OCI-LY7 (cell line): ENCODE data around the gene TMTC2. TPM values are rescaled to one million over a fixed set of nuclear protein-coding genes. Genes with fewer than 3 reads are reported as not detected.

ENCODE experiments used
- BruUV-seq: library from RNA; stranded (reverse); fragments of 400-500 nt; replicated peaks from 2 replicates; lab custom pipeline; 2021; lab: Mats Ljungman, UMichigan
- CTCF ChIA-PET: fragments of 300-600 bp; sonication (Branson Sonifier 250); formaldehyde crosslinking; loops from one replicate; lab custom pipeline; 2022; ENCODE audit warnings: antibody characterized with exemption; ENCODE audit not compliant: unreplicated experiment; lab: Charles Lee
- POLR2A ChIA-PET: fragments of 300-600 bp; sonication (Branson Sonifier 250); formaldehyde crosslinking; loops from one replicate; lab custom pipeline; 2022; ENCODE audit warnings: antibody characterized with exemption; lab: Charles Lee
- DNase-seq: peaks from one replicate; pipeline ENCODE4 v3.0.0-alpha.2; 2015; ENCODE audit warnings: low spot score
- H2AFZ ChIP-seq: fragments of 200-600 bp; sonication (generic), shearing (Covaris generic); 2 replicates; pipeline ENCODE4 v1.6.1; 2014; ENCODE audit warnings: mild to moderate bottlenecking, antibody characterized with exemption, low read length, moderate library complexity
- H3K27ac ChIP-seq: fragments of 200-600 bp; sonication (generic); 2 replicates; pipeline ENCODE4 v1.5.1; 2014; ENCODE audit warnings: mixed run types, low read depth, mild to moderate bottlenecking, moderate library complexity, low read length, inconsistent platforms; ENCODE audit not compliant: poor library complexity, severe bottlenecking
- H3K36me3 ChIP-seq: fragments of 200-600 bp; sonication (generic); 2 replicates; pipeline ENCODE4 v1.6.1; 2014; ENCODE audit warnings: mild to moderate bottlenecking, antibody characterized with exemption, low read length, moderate library complexity, mixed read lengths; ENCODE audit not compliant: insufficient read depth
- H3K4me1 ChIP-seq: fragments of 200-600 bp; sonication (generic); 2 replicates; pipeline ENCODE4 v1.5.1; 2014; ENCODE audit warnings: mild to moderate bottlenecking, low read length; ENCODE audit not compliant: insufficient read depth, poor library complexity, severe bottlenecking
- H3K4me2 ChIP-seq: fragments of 200-600 bp; sonication (generic); 2 replicates; pipeline ENCODE4 v1.6.1; 2014; ENCODE audit warnings: mild to moderate bottlenecking, low read length
- H3K4me3 ChIP-seq: fragments of 200-600 bp; sonication (generic); 2 replicates; pipeline ENCODE4 v1.5.1; 2014; ENCODE audit warnings: mild to moderate bottlenecking, low read depth, low read length; ENCODE audit not compliant: poor library complexity, severe bottlenecking
- H3K79me2 ChIP-seq: fragments of 200-600 bp; sonication (generic); 2 replicates; pipeline ENCODE4 v1.6.1; 2016; ENCODE audit warnings: low read depth, mild to moderate bottlenecking, low read length, moderate library complexity, mixed read lengths; ENCODE audit not compliant: insufficient read depth
- H3K9me2 ChIP-seq: fragments of 200-600 bp; sonication (generic); 2 replicates; pipeline ENCODE4 v1.6.1; 2016; ENCODE audit warnings: mild to moderate bottlenecking, low read length, mixed read lengths; ENCODE audit not compliant: insufficient read depth
- H3K9me3 ChIP-seq: fragments of 200-600 bp; sonication (generic); 2 replicates; pipeline ENCODE4 v1.6.1; 2014; ENCODE audit warnings: mild to moderate bottlenecking, mixed run types, low read length, mixed read lengths
- H4K20me1 ChIP-seq: fragments of 200-600 bp; sonication (generic); 2 replicates; pipeline ENCODE4 v1.6.1; 2014; ENCODE audit warnings: mild to moderate bottlenecking, antibody characterized with exemption, low read length, moderate library complexity, mixed read lengths; ENCODE audit not compliant: insufficient read depth
- EZH2phosphoT487 ChIP-seq: fragments of 200-600 bp; sonication (generic); IDR thresholded peaks from 2 replicates; pipeline ENCODE4 v1.6.1; 2018; ENCODE audit warnings: low read depth, borderline replicate concordance, mild to moderate bottlenecking, mixed run types, antibody characterized with exemption, low read length, moderate library complexity, mixed read lengths
- intact Hi-C: fragments of 100-400 bp; cut with micrococcal nuclease; formaldehyde crosslinking; loops from one replicate; pipeline ENCODE4 v1.10.0; 2022; ENCODE audit not compliant: unreplicated experiment
- small RNA-seq: library from RNA; depleted of rRNA; stranded (forward); fragments of <200 nt; gene quantifications from one replicate; pipeline ENCODE3, GENCODE V24; 2014
- total RNA-seq, 2 experiments: library from RNA; depleted of rRNA in 1 of 2; stranded (reverse); fragments of >200 nt in 1 of 2; shearing (Covaris generic) in 1 of 2; gene quantifications; 2 replicates each; pipeline ENCODE4 v1.2.3, GENCODE V29; 2014 to 2022
- TF ChIP-seq, protein P1 (sequence below): fragments of 200-600 bp; sonication (generic); conservative IDR thresholded peaks from 2 replicates; pipeline ENCODE4 v1.5.1; 2014; ENCODE audit warnings: mild to moderate bottlenecking, antibody characterized with exemption, low read length, moderate library complexity, mixed read lengths

TMTC2 gene
- total RNA-seq, 2 experiments from 2014 or later: 5.6 to 8.1 TPM

DNA sequence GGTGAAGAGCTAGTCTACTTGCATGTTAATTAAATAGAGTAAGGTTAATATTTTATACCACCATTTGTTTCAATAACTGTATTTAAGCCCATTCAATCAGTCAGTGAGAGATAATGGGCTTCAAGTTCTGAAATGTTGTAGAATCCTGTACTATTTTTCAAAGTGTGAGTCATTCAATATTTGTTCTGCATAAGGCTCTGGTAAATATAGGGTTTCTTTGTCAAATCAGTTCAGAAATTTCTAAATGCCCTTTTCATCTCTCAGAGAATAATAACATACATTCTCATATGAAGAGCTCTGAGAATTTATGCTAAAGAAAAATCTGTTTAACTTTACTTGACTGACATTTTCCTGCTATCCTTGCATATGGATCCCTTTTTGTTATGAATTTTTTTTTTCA is 493.3 kb downstream of the TMTC2 start:
- TF ChIP-seq, protein P1, sequence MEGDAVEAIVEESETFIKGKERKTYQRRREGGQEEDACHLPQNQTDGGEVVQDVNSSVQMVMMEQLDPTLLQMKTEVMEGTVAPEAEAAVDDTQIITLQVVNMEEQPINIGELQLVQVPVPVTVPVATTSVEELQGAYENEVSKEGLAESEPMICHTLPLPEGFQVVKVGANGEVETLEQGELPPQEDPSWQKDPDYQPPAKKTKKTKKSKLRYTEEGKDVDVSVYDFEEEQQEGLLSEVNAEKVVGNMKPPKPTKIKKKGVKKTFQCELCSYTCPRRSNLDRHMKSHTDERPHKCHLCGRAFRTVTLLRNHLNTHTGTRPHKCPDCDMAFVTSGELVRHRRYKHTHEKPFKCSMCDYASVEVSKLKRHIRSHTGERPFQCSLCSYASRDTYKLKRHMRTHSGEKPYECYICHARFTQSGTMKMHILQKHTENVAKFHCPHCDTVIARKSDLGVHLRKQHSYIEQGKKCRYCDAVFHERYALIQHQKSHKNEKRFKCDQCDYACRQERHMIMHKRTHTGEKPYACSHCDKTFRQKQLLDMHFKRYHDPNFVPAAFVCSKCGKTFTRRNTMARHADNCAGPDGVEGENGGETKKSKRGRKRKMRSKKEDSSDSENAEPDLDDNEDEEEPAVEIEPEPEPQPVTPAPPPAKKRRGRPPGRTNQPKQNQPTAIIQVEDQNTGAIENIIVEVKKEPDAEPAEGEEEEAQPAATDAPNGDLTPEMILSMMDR: no peak
- no peak for TF ChIP-seq EZH2phosphoT487
- intact Hi-C loops: no loop called here
- H3K9me2 ChIP-seq: no peaks in the 10 kb centered on the region
- no peaks in the 10 kb centered on the region for H3K4me1 ChIP-seq
- POLR2A ChIA-PET: interaction anchor here (0.7 kb wide), 1 partner anchor 164 kb away, joined by 4 read pairs; no protein-coding TSS in a partner anchor
- no peaks in the 10 kb centered on the region for H3K36me3 ChIP-seq
- DNase-seq: no peak
- H2AFZ ChIP-seq: no peak overlapping the region
- H3K4me3 ChIP-seq: no peak overlapping the region
- no peaks in the 10 kb centered on the region for H3K79me2 ChIP-seq
- no peaks in the 10 kb centered on the region for H3K9me3 ChIP-seq
- CTCF ChIA-PET: no interaction called here
- H3K27ac ChIP-seq: no peak overlapping the region
- H3K4me2 ChIP-seq: no peak overlapping the region
- BruUV-seq: no TSS peak
- H4K20me1 ChIP-seq: no peaks in the 10 kb centered on the region

DNA sequence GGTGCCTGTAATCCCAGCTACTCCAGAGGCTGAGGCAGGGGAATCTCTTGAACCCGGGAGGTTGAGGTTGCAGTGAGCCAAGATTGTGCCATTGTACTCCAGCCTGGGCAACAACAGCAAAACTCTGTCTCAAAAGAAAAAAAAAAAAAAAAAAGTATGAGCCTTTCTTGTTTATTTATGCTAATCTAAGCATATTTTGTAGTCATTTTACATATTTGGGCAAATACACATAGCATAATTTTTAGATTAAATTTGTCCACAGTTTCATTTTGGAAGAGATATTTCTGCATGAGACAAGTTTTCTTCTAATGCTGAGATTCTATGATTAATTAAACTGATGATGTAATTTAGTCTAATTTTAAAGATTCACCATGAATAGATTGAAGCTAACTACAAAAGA is 494.4 kb downstream of the TMTC2 start:
- no peak overlapping the region for H3K4me3 ChIP-seq
- no peaks in the 10 kb centered on the region for H3K9me2 ChIP-seq
- no TSS peak for BruUV-seq
- no peak overlapping the region for H3K27ac ChIP-seq
- H3K4me1 ChIP-seq: no peaks in the 10 kb centered on the region
- H3K79me2 ChIP-seq: no peaks in the 10 kb centered on the region
- no peaks in the 10 kb centered on the region for H4K20me1 ChIP-seq
- no peaks in the 10 kb centered on the region for H3K9me3 ChIP-seq
- ChIA-PET CTCF (no interaction called here), POLR2A (interaction anchor here (0.7 kb wide), 1 partner anchor 487 kb away, joined by 3 read pairs; no protein-coding TSS in a partner anchor)
- no peak overlapping the region for H2AFZ ChIP-seq
- TF ChIP-seq, protein P1: no peak
- no peak for TF ChIP-seq EZH2phosphoT487
- H3K36me3 ChIP-seq: no peaks in the 10 kb centered on the region
- H3K4me2 ChIP-seq: no peak overlapping the region
- no peak for DNase-seq
- intact Hi-C loops: no loop called here

DNA sequence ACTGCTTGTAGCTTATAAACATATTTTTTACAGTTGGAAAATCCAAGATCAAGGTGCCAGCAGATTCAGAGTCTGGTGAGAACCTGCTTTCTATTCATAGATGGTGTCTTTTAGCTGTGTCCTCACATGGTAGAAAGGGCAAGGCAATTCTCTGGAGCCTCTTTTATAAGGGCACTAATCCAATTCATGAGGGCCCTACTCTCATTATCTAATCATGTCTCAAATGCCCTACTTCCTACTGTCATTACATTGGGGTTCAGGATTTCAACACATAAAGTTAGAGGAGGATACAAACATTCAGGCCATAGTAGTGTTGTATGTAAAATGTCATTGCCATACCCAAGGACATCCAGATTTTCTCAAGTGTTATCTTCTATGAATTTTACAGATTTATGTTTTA is 496.4 kb downstream of the TMTC2 start:
- Histone ChIP-seq H3K27ac (no peak overlapping the region), H2AFZ (no peak overlapping the region), H3K79me2 (no peaks in the 10 kb centered on the region), H3K9me2 (no peaks in the 10 kb centered on the region), H3K4me2 (no peak overlapping the region), H3K36me3 (no peaks in the 10 kb centered on the region), H4K20me1 (no peaks in the 10 kb centered on the region), H3K4me3 (no peak overlapping the region), H3K9me3 (no peaks in the 10 kb centered on the region), H3K4me1 (no peaks in the 10 kb centered on the region)
- TF ChIP-seq, protein P1: no peak
- TF ChIP-seq EZH2phosphoT487: no peak
- POLR2A ChIA-PET: no interaction called here
- no TSS peak for BruUV-seq
- CTCF ChIA-PET: no interaction called here
- DNase-seq: no peak
- intact Hi-C loops: no loop called here

Small RNA genes lying within 50 kb of the gene (small RNA-seq; reads per million reads assigned to genes)
- not detected for gene RNU6-977P
